K562 (cell line): Measurements from ENCODE around the gene TPBGL. TPM values are rescaled to one million over a fixed set of nuclear protein-coding genes. Genes with fewer than 3 reads are reported as not detected.
A peak's percentile ranks its signal among the peaks of the same experiment; 100 is the strongest.

Experiments used
- CBX3 ChIP-seq, 2 experiments: IDR thresholded peaks; 1 replicate in 1 of 2; 2 replicates in 1 of 2; pipeline ENCODE4 v1.6.1; 2012; ENCODE audit warnings: inconsistent platforms in 2 of 2, low read length in 2 of 2, borderline replicate concordance in 1 of 2, control low read depth in 1 of 2
- CTBP1 ChIP-seq: fragments of 450-650 bp; IDR thresholded peaks from 2 replicates; pipeline ENCODE4 v1.6.1; 2016; ENCODE audit warnings: borderline replicate concordance
- ETV5 ChIP-seq: sonication (generic); formaldehyde crosslinking; IDR thresholded peaks from 2 replicates; pipeline ENCODE4 v1.4.0; 2020; ENCODE audit warnings: low read depth, mild to moderate bottlenecking, missing genetic modification reagents
- FOXP1 ChIP-seq: sonication (generic); formaldehyde crosslinking; IDR thresholded peaks from 2 replicates; pipeline ENCODE4 v1.8.0; 2022; ENCODE audit warnings: mild to moderate bottlenecking, missing genetic modification reagents
- GATAD2B ChIP-seq: fragments of 450-650 bp; IDR thresholded peaks from 2 replicates; pipeline ENCODE4 v1.6.1; 2017; ENCODE audit warnings: mild to moderate bottlenecking, borderline replicate concordance
- HOXB6 ChIP-seq: fragments of 250-450 bp; sonication (Bioruptor Pico); IDR thresholded peaks from 2 replicates; pipeline ENCODE4 v1.5.1; 2022; ENCODE audit warnings: mild to moderate bottlenecking, borderline replicate concordance
- MBD2 ChIP-seq: sonication (generic); IDR thresholded peaks from 2 replicates; pipeline ENCODE4 v1.6.1; 2016; ENCODE audit warnings: low read depth, borderline replicate concordance
- NR3C1 ChIP-seq: sonication (generic); formaldehyde crosslinking; IDR thresholded peaks from 2 replicates; pipeline ENCODE4 v1.8.1; 2022; ENCODE audit warnings: missing genetic modification reagents
- NR4A1 ChIP-seq, 2 experiments: fragments of 250-450 bp in 1 of 2; fragments of 450-650 bp in 1 of 2; sonication (Bioruptor Pico) in 1 of 2; IDR thresholded peaks; 2 replicates each; pipeline versions ENCODE4 v1.4.0 to v1.6.1; 2016 to 2020; ENCODE audit warnings: mild to moderate bottlenecking in 2 of 2, missing compliant biosample characterization in 1 of 2, missing genetic modification characterization in 1 of 2, moderate library complexity in 1 of 2
- SRSF9 ChIP-seq: fragments of 200-400 bp; formaldehyde crosslinking; IDR thresholded peaks from 2 replicates; pipeline ENCODE4 v1.6.1; 2017; ENCODE audit warnings: low read depth, low read length, borderline replicate concordance
- TAF1 ChIP-seq: IDR thresholded peaks from 2 replicates; pipeline ENCODE4 v1.6.1; 2011; ENCODE audit warnings: mild to moderate bottlenecking, low read length, moderate library complexity; ENCODE audit not compliant: insufficient read depth, control insufficient read depth, severe bottlenecking; ENCODE audit errors: extremely low read depth
- TBL1XR1 ChIP-seq, 2 experiments: IDR thresholded peaks; 2 replicates each; pipeline ENCODE4 v1.6.1; 2012; ENCODE audit warnings: improper control_type of control experiment in 2 of 2, low read length in 2 of 2, mild to moderate bottlenecking in 1 of 2
- VEZF1 ChIP-seq: fragments of 200-800 bp; sonication (Bioruptor generic); IDR thresholded peaks from 2 replicates; pipeline ENCODE4 v1.6.1; 2017; ENCODE audit warnings: missing genetic modification characterization, missing compliant biosample characterization
- polyA plus RNA-seq, 8 experiments: library from polyadenylated mRNA; depleted of rRNA in 4 of 8; stranded (reverse) in 5 of 8; unstranded in 3 of 8; fragments of >200 nt; fragmentation: Nextera tagmentation in 2 of 8; fragmentation: Illumina TruSeq in 1 of 8; extraction: Ambion mirVana in 2 of 8; extraction: Trizol in 1 of 8; gene quantifications; 2 replicates each; pipeline versions ENCODE4 v1.2.1 to v1.2.3, GENCODE V29; 2011 to 2014; ENCODE audit warnings: inconsistent platforms in 1 of 8, missing spikeins in 1 of 8
- total RNA-seq, 7 experiments: library from RNA; depleted of rRNA in 6 of 7; stranded (reverse); fragments of >200 nt in 6 of 7; fragmentation: Illumina TruSeq in 2 of 7; extraction: Trizol in 2 of 7; gene quantifications; 2 replicates each; pipeline versions ENCODE4 v1.2.1 to v1.2.3, GENCODE V29; 2011 to 2021; ENCODE audit warnings: low replicate concordance in 1 of 7
- TF ChIP-seq, protein P1 (sequence below): fragments of 450-650 bp; formaldehyde crosslinking; IDR thresholded peaks from 2 replicates; pipeline ENCODE4 v1.4.0; 2020; ENCODE audit warnings: mild to moderate bottlenecking, moderate library complexity
- TF ChIP-seq, protein P2 (sequence below): sonication (generic); formaldehyde crosslinking; IDR thresholded peaks from 2 replicates; pipeline ENCODE4 v1.8.0; 2022; ENCODE audit warnings: mild to moderate bottlenecking, missing genetic modification reagents

Gene TPBGL
- total and polyA plus RNA-seq, 9 of the 15 experiments (the other 6 are each of a cell fraction or from before 2014, with no cell fraction given): 0.04 to 0.11 (median 0.06) TPM; not detected in 6

DNA sequence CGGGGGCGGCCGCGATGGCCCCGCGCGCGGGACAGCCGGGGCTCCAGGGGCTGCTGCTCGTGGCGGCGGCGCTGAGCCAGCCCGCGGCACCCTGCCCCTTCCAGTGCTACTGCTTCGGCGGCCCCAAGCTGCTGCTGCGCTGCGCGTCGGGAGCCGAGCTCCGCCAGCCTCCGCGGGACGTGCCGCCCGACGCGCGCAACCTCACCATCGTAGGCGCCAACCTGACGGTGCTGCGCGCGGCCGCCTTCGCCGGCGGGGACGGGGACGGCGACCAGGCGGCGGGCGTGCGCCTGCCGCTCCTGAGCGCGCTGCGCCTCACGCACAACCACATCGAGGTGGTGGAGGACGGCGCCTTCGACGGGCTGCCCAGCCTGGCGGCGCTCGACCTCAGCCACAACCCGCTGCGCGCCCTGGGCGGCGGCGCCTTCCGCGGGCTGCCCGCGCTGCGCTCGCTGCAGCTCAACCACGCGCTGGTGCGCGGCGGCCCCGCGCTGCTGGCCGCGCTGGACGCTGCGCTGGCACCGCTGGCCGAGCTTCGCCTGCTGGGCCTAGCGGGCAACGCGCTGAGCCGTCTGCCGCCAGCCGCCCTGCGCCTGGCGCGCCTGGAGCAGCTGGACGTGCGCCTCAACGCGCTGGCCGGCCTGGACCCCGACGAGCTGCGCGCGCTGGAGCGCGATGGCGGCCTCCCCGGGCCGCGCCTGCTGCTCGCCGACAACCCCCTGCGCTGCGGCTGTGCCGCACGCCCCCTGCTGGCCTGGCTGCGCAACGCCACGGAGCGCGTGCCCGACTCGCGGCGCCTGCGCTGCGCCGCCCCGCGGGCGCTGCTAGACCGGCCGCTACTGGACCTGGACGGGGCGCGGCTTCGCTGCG is 697 bp downstream of the TPBGL start (continued):
- TF ChIP-seq CBX3 (IDR thresholded peaks at IDR 0.05; ENCODE audit: borderline replicate concordance in 1 of 2, low read length in 2 of 2) (0 out of 3 replicates have a peak, but pooled peaks of 1 of the 2 experiments have one; percentile 60), MBD2 (no peak), CTBP1 (peak; percentile 100), SRSF9 (no peak), GATAD2B (peak; percentile 68; the same call in 1 of the 2 replicates), VEZF1 (CRISPR knock-in tag) (peak; percentile 48; the same call in 1 of the 2 replicates), TBL1XR1 (IDR thresholded peaks at IDR 0.05; ENCODE audit: low read length in 2 of 2) (no peak), NR3C1 (CRISPR knock-in tag) (peak; percentile 91), FOXP1 (CRISPR knock-in tag) (peak; percentile 94), ETV5 (CRISPR knock-in tag) (0 out of 2 replicates have a peak, but pooled peaks have one; percentile 20), NR4A1 (CRISPR knock-in tag; IDR thresholded peaks at IDR 0.05) (no peak), NR4A1 (tag; IDR thresholded peaks at IDR 0.05) (peak; percentile 51; the same call in 1 of the 2 replicates), TAF1 (peak; percentile 30), HOXB6 (no peak)
- TF ChIP-seq, protein P1, sequence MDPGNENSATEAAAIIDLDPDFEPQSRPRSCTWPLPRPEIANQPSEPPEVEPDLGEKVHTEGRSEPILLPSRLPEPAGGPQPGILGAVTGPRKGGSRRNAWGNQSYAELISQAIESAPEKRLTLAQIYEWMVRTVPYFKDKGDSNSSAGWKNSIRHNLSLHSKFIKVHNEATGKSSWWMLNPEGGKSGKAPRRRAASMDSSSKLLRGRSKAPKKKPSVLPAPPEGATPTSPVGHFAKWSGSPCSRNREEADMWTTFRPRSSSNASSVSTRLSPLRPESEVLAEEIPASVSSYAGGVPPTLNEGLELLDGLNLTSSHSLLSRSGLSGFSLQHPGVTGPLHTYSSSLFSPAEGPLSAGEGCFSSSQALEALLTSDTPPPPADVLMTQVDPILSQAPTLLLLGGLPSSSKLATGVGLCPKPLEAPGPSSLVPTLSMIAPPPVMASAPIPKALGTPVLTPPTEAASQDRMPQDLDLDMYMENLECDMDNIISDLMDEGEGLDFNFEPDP (CRISPR knock-in tag): no peak
- TF ChIP-seq, protein P2, sequence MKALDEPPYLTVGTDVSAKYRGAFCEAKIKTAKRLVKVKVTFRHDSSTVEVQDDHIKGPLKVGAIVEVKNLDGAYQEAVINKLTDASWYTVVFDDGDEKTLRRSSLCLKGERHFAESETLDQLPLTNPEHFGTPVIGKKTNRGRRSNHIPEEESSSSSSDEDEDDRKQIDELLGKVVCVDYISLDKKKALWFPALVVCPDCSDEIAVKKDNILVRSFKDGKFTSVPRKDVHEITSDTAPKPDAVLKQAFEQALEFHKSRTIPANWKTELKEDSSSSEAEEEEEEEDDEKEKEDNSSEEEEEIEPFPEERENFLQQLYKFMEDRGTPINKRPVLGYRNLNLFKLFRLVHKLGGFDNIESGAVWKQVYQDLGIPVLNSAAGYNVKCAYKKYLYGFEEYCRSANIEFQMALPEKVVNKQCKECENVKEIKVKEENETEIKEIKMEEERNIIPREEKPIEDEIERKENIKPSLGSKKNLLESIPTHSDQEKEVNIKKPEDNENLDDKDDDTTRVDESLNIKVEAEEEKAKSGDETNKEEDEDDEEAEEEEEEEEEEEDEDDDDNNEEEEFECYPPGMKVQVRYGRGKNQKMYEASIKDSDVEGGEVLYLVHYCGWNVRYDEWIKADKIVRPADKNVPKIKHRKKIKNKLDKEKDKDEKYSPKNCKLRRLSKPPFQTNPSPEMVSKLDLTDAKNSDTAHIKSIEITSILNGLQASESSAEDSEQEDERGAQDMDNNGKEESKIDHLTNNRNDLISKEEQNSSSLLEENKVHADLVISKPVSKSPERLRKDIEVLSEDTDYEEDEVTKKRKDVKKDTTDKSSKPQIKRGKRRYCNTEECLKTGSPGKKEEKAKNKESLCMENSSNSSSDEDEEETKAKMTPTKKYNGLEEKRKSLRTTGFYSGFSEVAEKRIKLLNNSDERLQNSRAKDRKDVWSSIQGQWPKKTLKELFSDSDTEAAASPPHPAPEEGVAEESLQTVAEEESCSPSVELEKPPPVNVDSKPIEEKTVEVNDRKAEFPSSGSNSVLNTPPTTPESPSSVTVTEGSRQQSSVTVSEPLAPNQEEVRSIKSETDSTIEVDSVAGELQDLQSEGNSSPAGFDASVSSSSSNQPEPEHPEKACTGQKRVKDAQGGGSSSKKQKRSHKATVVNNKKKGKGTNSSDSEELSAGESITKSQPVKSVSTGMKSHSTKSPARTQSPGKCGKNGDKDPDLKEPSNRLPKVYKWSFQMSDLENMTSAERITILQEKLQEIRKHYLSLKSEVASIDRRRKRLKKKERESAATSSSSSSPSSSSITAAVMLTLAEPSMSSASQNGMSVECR (CRISPR knock-in tag): peak; percentile 37; the same call in 1 of the 2 replicates
